Measurements from ENCODE around the gene SLFN12. TPM values are rescaled to one million over a fixed set of nuclear protein-coding genes. Genes with fewer than 3 reads are reported as not detected.
A peak's percentile ranks its signal among the peaks of the same experiment; 100 is the strongest.

SLFN12 gene
- total RNA-seq, 1 donor from 2014 or later, result 7.2 TPM

DNA sequence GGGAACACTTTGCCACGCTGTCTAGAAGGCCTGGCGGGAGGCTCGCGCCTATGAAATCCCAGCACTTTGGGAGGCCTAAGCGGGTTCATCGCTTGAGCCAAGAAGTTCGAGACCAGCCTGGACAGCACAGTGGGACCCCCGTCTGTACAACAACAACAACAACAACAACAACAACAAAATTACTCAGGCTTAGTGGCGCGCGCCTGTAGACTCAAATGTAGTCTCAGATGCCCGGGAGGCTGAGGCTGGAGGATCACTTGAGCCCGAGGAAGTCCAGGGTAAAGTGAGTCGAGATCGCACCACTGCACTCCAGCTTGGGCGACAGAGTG, 16.6 kb upstream of the SLFN12 start:
- Mint-ChIP-seq H3K4me3 (peak overlapping the region; percentile 86), H3K27ac (no peak overlapping the region), H3K9me3 (peaks cover 2% of the 10 kb centered on the region), H3K27me3 (ENCODE audit: insufficient read depth, low read depth) (peaks cover 25% of the 10 kb centered on the region), H3K36me3 (peaks cover 4% of the 10 kb centered on the region), H3K4me1 (peaks cover 14% of the 10 kb centered on the region)
- DNase-seq (ENCODE audit: low spot score), result peak; percentile 29
- Histone ChIP-seq H3K4me3 (peak overlapping the region; percentile 47), H3K79me2 (ENCODE audit: low read depth) (no peaks in the 10 kb centered on the region), H3K27ac (no peak overlapping the region), H4K20me1 (ENCODE audit: low read depth) (no peaks in the 10 kb centered on the region), H3F3A (ENCODE audit: low read depth) (peaks cover 15% of the 10 kb centered on the region), H3K4me2 (peak overlapping the region; percentile 79), H3K9ac (no peak overlapping the region), H3K36me3 (no peaks in the 10 kb centered on the region), H3K4me1 (peaks cover 16% of the 10 kb centered on the region), H3K27me3 (peaks cover 100% of the 10 kb centered on the region), H3K9me3 (ENCODE audit: low read depth) (no peaks in the 10 kb centered on the region), H2AFZ (replicated peaks) (no peak overlapping the region)
- TF ChIP-seq, protein P1, sequence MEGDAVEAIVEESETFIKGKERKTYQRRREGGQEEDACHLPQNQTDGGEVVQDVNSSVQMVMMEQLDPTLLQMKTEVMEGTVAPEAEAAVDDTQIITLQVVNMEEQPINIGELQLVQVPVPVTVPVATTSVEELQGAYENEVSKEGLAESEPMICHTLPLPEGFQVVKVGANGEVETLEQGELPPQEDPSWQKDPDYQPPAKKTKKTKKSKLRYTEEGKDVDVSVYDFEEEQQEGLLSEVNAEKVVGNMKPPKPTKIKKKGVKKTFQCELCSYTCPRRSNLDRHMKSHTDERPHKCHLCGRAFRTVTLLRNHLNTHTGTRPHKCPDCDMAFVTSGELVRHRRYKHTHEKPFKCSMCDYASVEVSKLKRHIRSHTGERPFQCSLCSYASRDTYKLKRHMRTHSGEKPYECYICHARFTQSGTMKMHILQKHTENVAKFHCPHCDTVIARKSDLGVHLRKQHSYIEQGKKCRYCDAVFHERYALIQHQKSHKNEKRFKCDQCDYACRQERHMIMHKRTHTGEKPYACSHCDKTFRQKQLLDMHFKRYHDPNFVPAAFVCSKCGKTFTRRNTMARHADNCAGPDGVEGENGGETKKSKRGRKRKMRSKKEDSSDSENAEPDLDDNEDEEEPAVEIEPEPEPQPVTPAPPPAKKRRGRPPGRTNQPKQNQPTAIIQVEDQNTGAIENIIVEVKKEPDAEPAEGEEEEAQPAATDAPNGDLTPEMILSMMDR (IDR thresholded peaks at IDR 0.05), result no peak
- peak; percentile 44 for TF ChIP-seq EZH2 (IDR thresholded peaks at IDR 0.05)
- peak; percentile 44 for TF ChIP-seq EZH2phosphoT487 (IDR thresholded peaks at IDR 0.05)

GRCh38 chr17:35448214-35448898, 16.1 kb upstream of the SLFN12 start, which contains the start of gene SLFN13:
Gene SLFN13 (minus strand): TSS chr17:35448766. CDS start chr17:35445680, 3,086 bp downstream.
- Histone ChIP-seq H3K27me3 (peaks cover 95% of the 10 kb centered on the region), H3K9ac (no peak within 1 kb of the TSS)

GRCh38 chr17:35447499-35447898, 15.2 kb upstream of the SLFN12 start:
- H3K27me3 Mint-ChIP-seq (ENCODE audit: insufficient read depth, low read depth), result peaks cover 14% of the 10 kb centered on the region
- Histone ChIP-seq H3K9ac (no peak overlapping the region), H3K36me3 (no peaks in the 10 kb centered on the region), H4K20me1 (ENCODE audit: low read depth) (no peaks in the 10 kb centered on the region), H3K9me3 (ENCODE audit: low read depth) (no peaks in the 10 kb centered on the region), H3K27me3 (peaks cover 86% of the 10 kb centered on the region), H3K4me1 (peaks cover 16% of the 10 kb centered on the region), H3K79me2 (ENCODE audit: low read depth) (no peaks in the 10 kb centered on the region), H3K27ac (no peak overlapping the region), H3K4me2 (peak overlapping the region; percentile 79), H2AFZ (replicated peaks) (peak overlapping the region; percentile 73), H3K4me3 (peak overlapping the region; percentile 47), H3F3A (ENCODE audit: low read depth) (peaks cover 15% of the 10 kb centered on the region)
- H3K9me3 Mint-ChIP-seq, result peaks cover 2% of the 10 kb centered on the region
- peak overlapping the region; percentile 93 for H3K27ac Mint-ChIP-seq
- peaks cover 14% of the 10 kb centered on the region for H3K4me1 Mint-ChIP-seq
- peak; percentile 17 for DNase-seq (ENCODE audit: low spot score)
- peaks cover 4% of the 10 kb centered on the region for H3K36me3 Mint-ChIP-seq
- peak overlapping the region; percentile 86 for H3K4me3 Mint-ChIP-seq
- TF ChIP-seq, protein P1 (IDR thresholded peaks at IDR 0.05), result no peak
- TF ChIP-seq EZH2 (IDR thresholded peaks at IDR 0.05) (no peak), EZH2phosphoT487 (IDR thresholded peaks at IDR 0.05) (no peak)

More at GRCh38 chr17:35448214-35448898, 16.1 kb upstream of the SLFN12 start, which contains the start of gene SLFN13:
- Mint-ChIP-seq H3K27ac (peak within 1 kb of the TSS; percentile 93), H3K4me1 (peaks cover 14% of the 10 kb centered on the region), H3K36me3 (peaks cover 4% of the 10 kb centered on the region), H3K9me3 (peaks cover 2% of the 10 kb centered on the region), H3K4me3 (peak within 1 kb of the TSS; percentile 86), H3K27me3 (ENCODE audit: insufficient read depth, low read depth) (peaks cover 23% of the 10 kb centered on the region)
- H3K4me2 ChIP-seq, result peak within 1 kb of the TSS; percentile 79
- no peaks in the 10 kb centered on the region for H4K20me1 ChIP-seq (ENCODE audit: low read depth)
- no peaks in the 10 kb centered on the region for H3K36me3 ChIP-seq
- peaks cover 15% of the 10 kb centered on the region for H3F3A ChIP-seq (ENCODE audit: low read depth)
- peak; percentile 56 for DNase-seq (ENCODE audit: low spot score)
- no peak within 1 kb of the TSS for H3K27ac ChIP-seq
- H2AFZ ChIP-seq (replicated peaks), result peak within 1 kb of the TSS; percentile 73
- peaks cover 16% of the 10 kb centered on the region for H3K4me1 ChIP-seq
- no peaks in the 10 kb centered on the region for H3K9me3 ChIP-seq (ENCODE audit: low read depth)
- H3K4me3 ChIP-seq, result peak within 1 kb of the TSS; percentile 47
- H3K79me2 ChIP-seq (ENCODE audit: low read depth), result no peaks in the 10 kb centered on the region
- TF ChIP-seq EZH2 (IDR thresholded peaks at IDR 0.05) (peak; percentile 17), EZH2phosphoT487 (IDR thresholded peaks at IDR 0.05) (peak; percentile 67)
- TF ChIP-seq, protein P1 (IDR thresholded peaks at IDR 0.05), result no peak
